Activated T-helper 1 cell treated with anti-CD3 and anti-CD28 coated beads, Interleukin-12 subunit alpha, Interleukin-12 subunit beta, Interleukin-2, Interleukin-4 antibody, amounts not matched to agents 30 ng/mL and 10 ng/mL and 1 ng/mL, durations not matched to agents 14 hours and 24 hours and 36 hours (primary cell): Measurements from ENCODE around the gene RAB40C. TPM values are rescaled to one million over a fixed set of nuclear protein-coding genes. Genes with fewer than 3 reads are reported as not detected.

ENCODE experiments used
- DNase-seq: peaks from one replicate; pipeline ENCODE4 v3.0.0; 2021; ENCODE audit warnings: low spot score
- H3K27ac Mint-ChIP-seq: one replicate; pipeline ENCODE4 v1.8.0; 2021; ENCODE audit warnings: mild to moderate bottlenecking, mixed read lengths
- H3K27me3 Mint-ChIP-seq: one replicate; pipeline ENCODE4 v1.8.0; 2022; ENCODE audit warnings: mild to moderate bottlenecking, moderate library complexity, mixed read lengths; ENCODE audit not compliant: insufficient read depth
- H3K36me3 Mint-ChIP-seq: one replicate; pipeline ENCODE4 v1.8.0; 2021; ENCODE audit warnings: low read depth, mixed read lengths
- H3K4me1 Mint-ChIP-seq: one replicate; pipeline ENCODE4 v1.8.0; 2021; ENCODE audit warnings: low read depth, mixed read lengths
- H3K4me3 Mint-ChIP-seq: one replicate; pipeline ENCODE4 v1.8.0; 2021; ENCODE audit warnings: mild to moderate bottlenecking, moderate library complexity, mixed read lengths
- H3K9me3 Mint-ChIP-seq: one replicate; pipeline ENCODE4 v1.8.0; 2021; ENCODE audit warnings: mixed read lengths
- intact Hi-C: fragments of 100-400 bp; cut with micrococcal nuclease; formaldehyde crosslinking; loops from one replicate; pipeline ENCODE4 v1.15.1; 2024
- total RNA-seq: library from RNA; stranded (reverse); gene quantifications from 2 replicates; pipeline ENCODE4 v1.2.3, GENCODE V29; 2022

The RAB40C gene
- total RNA-seq, 1 donor from 2014 or later: 15.2 TPM

DNA sequence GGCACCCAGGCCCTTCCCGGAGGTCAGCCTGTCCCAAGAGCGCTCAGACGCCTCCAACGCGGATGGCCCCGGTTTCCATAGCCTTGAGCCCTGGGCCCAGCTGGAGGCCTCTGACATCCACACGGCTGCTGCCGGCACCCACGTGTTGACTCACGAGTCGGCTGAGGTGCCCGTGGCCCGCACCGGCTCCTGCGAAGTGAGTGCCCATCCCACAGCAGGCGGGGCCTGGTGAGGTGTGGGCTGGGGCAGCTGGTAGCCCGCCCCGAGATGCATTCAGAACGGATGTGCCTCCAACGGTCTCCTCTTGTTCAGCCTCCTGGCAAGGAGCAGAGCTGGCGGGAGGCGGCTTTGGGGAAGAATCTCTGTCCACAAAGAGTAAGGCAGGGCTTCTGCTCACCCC is 62.0 kb downstream of the RAB40C start:
- Mint-ChIP-seq H3K9me3 (no peaks in the 10 kb centered on the region), H3K27me3 (no peaks in the 10 kb centered on the region), H3K4me3 (peak overlapping the region; percentile 33), H3K4me1 (no peaks in the 10 kb centered on the region), H3K27ac (no peak overlapping the region), H3K36me3 (no peaks in the 10 kb centered on the region)
- DNase-seq: no peak
- intact Hi-C loops: no loop called here

DNA sequence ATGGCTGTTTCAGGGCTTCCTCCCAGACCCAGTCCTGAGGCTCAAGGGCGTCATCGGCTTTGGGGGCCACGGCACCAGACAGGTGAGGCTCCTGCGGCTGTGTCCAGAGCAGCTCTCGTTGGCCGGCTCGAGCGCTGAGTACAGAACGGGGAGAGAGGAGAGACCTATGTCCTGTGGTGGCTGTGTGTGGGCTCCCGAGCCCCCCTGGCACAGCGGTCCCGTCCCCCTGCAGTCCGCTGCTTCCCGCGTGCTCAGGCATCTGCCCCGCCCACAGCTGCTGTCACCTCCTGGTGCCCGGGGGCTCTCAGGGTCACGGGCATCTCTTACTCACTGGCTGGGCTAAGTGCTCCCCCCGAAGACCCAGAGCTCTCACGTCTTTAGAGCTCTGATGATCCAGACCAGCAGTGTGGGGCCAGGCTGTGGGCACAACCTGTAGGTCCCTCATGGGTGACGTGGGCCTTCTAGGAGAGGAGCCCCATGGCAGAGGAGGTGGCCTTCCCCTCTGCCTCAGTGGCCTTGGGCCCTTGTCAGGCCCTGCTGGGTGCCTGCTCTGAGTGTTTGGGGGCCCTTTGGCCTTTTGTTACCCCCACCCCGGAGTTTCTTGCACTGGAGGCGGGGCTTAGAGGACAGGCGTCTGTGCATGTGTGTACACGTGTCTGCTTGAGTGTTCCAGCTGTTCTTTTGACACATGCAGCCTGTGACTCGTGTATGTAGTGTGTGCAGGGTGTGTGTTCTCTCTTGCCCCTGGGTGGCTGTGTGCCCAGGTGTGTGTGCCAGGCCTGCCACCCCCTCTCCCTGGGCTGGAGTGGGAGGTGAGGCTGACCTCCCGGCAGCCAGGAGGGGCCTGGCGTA is 62.8 kb downstream of the RAB40C start:
- Mint-ChIP-seq H3K27me3 (no peaks in the 10 kb centered on the region), H3K4me3 (no peak overlapping the region), H3K36me3 (no peaks in the 10 kb centered on the region), H3K9me3 (no peaks in the 10 kb centered on the region), H3K27ac (no peak overlapping the region), H3K4me1 (no peaks in the 10 kb centered on the region)
- no peak for DNase-seq
- intact Hi-C loops: no loop called here

DNA sequence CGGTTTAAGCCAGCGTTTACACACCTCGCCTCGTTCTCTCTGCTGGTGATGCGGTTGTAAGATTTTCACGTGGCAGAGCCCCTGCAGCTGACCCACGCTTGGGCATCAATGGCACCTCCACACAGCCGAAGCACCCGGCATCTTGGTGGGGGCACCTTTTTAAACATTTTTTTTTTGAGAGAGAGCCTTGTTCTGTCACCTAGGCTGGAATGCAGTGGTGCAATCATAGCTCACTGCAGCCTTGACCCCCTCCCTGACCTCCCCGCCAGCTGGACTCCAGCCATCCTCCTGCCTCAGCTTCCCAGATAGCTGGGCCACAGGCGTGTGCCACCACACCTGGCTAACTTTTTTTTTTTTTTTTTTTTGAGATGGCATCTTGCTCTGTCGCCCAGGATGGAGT is 64.2 kb downstream of the RAB40C start:
- Mint-ChIP-seq H3K4me3 (no peak overlapping the region), H3K9me3 (no peaks in the 10 kb centered on the region), H3K4me1 (no peaks in the 10 kb centered on the region), H3K27ac (no peak overlapping the region), H3K27me3 (no peaks in the 10 kb centered on the region), H3K36me3 (no peaks in the 10 kb centered on the region)
- intact Hi-C loops: no loop called here
- no peak for DNase-seq

DNA sequence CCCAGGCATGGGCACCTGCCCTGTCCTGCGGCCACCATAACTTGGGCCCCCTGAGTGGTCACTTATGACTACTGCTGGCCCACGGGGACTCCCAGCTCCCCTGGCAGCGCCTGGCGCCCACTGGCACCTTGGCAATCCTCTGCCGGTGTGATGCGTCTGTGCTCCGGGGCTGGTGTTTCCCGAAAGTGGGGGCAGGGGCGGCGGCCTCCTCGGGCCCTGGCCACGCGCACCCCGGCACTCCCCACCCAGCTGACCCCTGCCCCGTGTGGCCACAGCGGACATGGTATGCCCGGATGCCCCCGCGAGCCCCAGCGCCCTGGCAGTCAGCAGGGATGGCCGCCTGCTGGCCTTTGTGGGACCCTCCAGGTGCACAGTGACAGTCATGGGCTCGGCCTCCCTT is 67.6 kb downstream of the RAB40C start:
- Mint-ChIP-seq H3K27me3 (no peaks in the 10 kb centered on the region), H3K36me3 (no peaks in the 10 kb centered on the region), H3K4me3 (no peak overlapping the region), H3K27ac (no peak overlapping the region), H3K4me1 (no peaks in the 10 kb centered on the region), H3K9me3 (no peaks in the 10 kb centered on the region)
- no peak for DNase-seq
- intact Hi-C loops: no loop called here

DNA sequence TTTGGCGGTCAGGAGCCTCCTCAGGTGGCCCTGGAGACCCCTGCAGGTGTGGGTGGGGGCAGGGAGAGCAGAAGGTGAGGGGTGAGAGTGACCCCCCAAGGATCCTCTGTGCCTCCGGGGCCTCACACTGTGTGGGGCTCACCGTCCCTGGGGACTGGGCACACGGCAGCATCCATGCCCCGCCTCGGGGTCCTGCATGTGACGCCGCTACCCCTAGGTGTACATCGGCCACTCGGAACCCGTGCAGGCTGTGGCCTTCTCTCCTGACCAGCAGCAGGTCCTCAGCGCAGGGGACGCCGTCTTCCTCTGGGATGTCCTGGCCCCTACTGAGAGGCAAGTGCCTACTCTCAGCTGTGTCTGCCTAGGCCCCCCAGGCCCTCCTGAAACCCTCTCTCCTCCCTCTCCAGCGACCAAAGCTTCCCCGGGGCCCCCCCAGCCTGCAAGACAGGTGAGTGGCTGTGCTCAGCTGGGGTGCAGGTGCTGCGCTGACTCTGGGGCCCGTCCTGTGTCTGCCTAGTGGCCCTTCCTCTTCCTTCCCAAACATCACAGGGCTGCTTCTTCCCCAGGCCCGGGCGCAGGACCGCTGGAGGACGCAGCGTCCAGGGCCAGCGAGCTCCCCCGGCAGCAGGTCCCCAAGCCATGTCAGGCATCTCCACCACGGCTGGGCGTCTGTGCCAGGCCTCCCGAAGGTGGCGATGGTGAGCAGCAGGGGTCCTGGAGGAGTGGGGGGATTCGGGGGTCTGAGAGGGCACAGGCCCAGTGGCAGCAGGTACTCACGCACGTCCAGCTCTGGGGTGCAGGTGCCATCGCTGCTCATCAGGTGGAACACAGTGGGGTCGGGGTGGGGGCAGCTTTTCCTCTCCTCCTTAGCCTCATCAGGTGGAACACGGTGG is 69.1 kb downstream of the RAB40C start:
- H3K27me3 Mint-ChIP-seq: no peaks in the 10 kb centered on the region
- no peak overlapping the region for H3K4me3 Mint-ChIP-seq
- no peaks in the 10 kb centered on the region for H3K4me1 Mint-ChIP-seq
- no peaks in the 10 kb centered on the region for H3K36me3 Mint-ChIP-seq
- no peak overlapping the region for H3K27ac Mint-ChIP-seq
- no peaks in the 10 kb centered on the region for H3K9me3 Mint-ChIP-seq
- intact Hi-C loops: no loop called here
- no peak for DNase-seq

DNA sequence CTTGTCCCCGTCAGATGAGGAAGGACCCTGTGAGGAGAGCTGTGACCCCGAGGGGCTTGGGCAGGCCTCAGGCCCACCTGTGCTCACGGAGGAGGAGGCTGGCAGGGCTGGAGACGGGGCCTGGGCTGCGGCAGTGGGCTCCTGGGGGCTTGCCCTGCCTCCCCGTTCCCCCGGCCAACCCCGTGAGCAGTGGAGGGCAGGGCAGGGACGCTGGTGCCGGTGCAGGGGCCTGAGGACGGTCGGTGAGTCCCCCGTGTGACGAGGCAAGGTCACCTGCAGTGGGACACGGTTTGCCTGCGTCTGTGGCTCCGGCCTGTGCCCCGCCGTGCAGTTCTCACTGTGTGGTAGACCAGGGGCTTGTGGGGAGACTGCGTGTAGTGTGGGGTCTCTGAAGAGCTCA is 69.8 kb downstream of the RAB40C start:
- Mint-ChIP-seq H3K4me1 (no peaks in the 10 kb centered on the region), H3K36me3 (no peaks in the 10 kb centered on the region), H3K4me3 (no peak overlapping the region), H3K9me3 (no peaks in the 10 kb centered on the region), H3K27ac (no peak overlapping the region), H3K27me3 (no peaks in the 10 kb centered on the region)
- intact Hi-C loops: loop anchor here (1.0 to 2.0 kb wide), 5 partner anchors 10 to 71 kb away; partner anchors contain the start of genes MCRIP2 and WDR90
- no peak for DNase-seq

DNA sequence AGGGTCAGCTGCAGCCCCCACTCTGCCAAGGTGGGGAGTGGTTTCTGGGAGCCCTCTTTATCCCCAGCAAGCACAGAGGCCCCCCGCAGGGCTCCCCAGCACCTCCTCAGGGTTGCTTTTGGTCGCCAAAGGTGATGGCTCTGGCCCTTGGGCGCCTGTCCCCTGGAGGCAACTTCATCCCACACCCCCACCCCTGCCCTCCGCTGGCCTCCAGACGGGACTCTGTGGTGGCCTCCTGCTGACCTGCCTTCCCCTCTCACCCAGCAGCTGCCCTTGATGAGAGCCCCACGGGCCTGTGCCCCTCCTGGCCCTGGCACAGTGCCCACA is 70.2 kb downstream of the RAB40C start:
- Mint-ChIP-seq H3K4me3 (no peak overlapping the region), H3K9me3 (no peaks in the 10 kb centered on the region), H3K27me3 (no peaks in the 10 kb centered on the region), H3K4me1 (no peaks in the 10 kb centered on the region), H3K36me3 (no peaks in the 10 kb centered on the region), H3K27ac (no peak overlapping the region)
- intact Hi-C loops: loop anchor here (1.0 to 2.0 kb wide), 5 partner anchors 11 to 71 kb away; partner anchors contain the start of genes MCRIP2 and WDR90
- no peak for DNase-seq

DNA sequence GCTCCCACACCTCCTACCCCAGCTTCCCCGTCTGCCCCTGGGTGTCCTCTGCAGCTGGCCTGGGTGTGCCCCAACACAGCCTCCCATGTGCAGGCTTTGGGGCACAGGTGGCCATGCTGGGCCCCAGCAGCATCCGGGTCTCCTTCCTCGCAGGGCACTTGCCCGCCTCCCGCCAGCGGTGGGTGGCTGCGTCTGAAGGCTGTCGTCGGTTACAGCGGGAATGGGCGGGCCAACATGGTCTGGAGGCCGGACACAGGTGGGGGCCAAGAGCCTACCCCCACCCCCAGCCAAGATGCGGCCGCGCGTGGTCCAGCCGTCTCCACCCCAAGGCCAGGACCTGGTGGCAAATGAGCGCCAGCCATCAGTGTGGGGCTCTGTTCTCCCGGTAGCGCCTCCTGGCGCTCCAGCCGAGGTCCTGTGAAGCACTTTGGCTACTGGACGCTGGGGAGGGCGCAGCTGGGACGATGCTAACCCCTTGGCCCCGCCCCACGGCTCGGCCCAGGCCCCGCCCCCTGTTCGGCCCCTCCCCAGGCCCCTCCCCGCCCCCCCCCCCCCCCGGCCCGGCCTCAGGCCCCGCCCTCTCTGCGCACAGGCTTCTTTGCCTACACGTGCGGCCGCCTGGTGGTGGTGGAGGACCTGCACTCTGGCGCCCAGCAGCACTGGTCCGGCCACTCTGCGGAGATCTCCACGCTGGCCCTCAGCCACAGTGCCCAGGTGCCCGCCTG is 70.8 kb downstream of the RAB40C start:
- Mint-ChIP-seq H3K4me3 (peak overlapping the region; percentile 5), H3K9me3 (no peaks in the 10 kb centered on the region), H3K4me1 (no peaks in the 10 kb centered on the region), H3K36me3 (no peaks in the 10 kb centered on the region), H3K27me3 (no peaks in the 10 kb centered on the region), H3K27ac (no peak overlapping the region)
- DNase-seq: peak; percentile 53
- intact Hi-C loops: loop anchor here (1.0 to 2.0 kb wide), 5 partner anchors 11 to 72 kb away; partner anchors contain the start of genes MCRIP2 and WDR90

DNA sequence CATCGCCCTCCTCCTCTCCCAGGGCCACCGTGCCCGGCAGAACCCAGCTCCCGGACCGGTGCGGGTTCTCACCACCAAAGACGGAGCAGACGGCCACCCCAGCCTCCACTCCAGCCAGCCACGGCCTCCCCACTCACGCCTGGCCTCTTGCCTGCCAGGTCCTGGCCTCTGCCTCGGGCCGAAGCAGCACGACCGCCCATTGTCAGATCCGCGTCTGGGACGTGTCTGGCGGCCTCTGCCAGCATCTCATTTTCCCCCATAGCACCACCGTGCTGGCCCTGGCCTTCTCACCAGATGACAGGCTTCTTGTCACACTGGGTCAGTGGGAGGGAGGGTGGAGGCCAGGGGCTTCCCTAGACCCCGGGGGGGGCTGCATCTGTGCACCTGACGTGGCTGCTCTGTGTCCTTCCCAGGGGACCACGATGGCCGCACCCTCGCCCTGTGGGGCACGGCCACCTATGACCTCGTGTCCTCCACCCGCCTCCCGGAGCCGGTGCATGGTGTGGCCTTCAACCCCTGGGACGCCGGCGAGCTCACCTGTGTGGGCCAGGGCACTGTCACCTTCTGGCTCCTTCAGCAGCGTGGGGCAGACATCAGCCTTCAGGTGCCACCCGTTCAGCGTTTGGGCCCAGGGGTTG is 71.4 kb downstream of the RAB40C start:
- no peaks in the 10 kb centered on the region for H3K27me3 Mint-ChIP-seq
- H3K36me3 Mint-ChIP-seq: no peaks in the 10 kb centered on the region
- no peaks in the 10 kb centered on the region for H3K9me3 Mint-ChIP-seq
- DNase-seq: no peak
- H3K27ac Mint-ChIP-seq: no peak overlapping the region
- intact Hi-C loops: loop anchor here (2.0 kb wide), 1 partner anchor 73 kb away; no protein-coding TSS in a partner anchor
- H3K4me3 Mint-ChIP-seq: peak overlapping the region; percentile 5
- H3K4me1 Mint-ChIP-seq: no peaks in the 10 kb centered on the region

DNA sequence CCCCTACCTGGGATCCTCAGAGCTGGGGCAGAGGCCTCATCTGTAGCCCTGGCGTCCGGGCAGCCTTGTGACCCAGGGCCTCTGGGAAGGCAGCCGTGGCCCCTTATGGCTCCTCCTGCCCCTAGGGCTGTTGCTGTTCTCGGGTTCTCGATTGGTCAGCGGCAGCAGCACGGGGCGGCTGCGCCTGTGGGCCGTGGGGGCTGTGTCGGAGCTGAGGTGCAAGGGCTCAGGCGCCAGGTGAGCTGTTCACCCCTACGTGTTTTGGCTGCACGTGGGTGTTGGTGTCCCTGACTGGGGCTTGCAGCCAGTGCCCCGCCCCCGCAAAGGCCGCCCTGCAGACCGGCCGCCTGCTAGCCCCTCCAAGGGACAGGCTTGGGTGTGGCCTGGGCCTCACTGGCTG is 72.2 kb downstream of the RAB40C start:
- intact Hi-C loops: no loop called here
- DNase-seq: no peak
- Mint-ChIP-seq H3K27me3 (no peaks in the 10 kb centered on the region), H3K9me3 (no peaks in the 10 kb centered on the region), H3K4me3 (no peak overlapping the region), H3K36me3 (no peaks in the 10 kb centered on the region), H3K4me1 (no peaks in the 10 kb centered on the region), H3K27ac (no peak overlapping the region)

DNA sequence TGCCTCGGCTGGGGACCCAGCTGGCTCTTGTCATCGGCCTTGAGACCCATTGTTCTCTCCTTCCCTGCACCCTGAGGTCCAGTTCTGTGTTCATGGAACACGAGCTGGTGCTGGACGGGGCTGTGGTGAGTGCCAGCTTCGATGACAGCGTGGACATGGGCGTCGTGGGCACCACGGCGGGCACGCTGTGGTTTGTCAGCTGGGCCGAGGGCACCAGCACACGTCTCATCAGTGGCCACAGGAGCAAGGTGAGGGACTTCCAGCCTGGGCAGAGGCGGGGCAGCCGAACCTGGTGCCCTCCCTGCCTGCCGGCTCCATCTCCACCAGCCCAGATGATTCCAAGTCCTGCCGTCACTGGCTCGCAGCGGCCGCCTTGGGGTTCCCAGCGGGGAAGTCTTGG is 72.7 kb downstream of the RAB40C start:
- no peaks in the 10 kb centered on the region for H3K36me3 Mint-ChIP-seq
- DNase-seq: no peak
- peak overlapping the region; percentile 5 for H3K27ac Mint-ChIP-seq
- no peaks in the 10 kb centered on the region for H3K27me3 Mint-ChIP-seq
- no peak overlapping the region for H3K4me3 Mint-ChIP-seq
- H3K4me1 Mint-ChIP-seq: peaks cover 2% of the 10 kb centered on the region
- intact Hi-C loops: no loop called here
- no peaks in the 10 kb centered on the region for H3K9me3 Mint-ChIP-seq

DNA sequence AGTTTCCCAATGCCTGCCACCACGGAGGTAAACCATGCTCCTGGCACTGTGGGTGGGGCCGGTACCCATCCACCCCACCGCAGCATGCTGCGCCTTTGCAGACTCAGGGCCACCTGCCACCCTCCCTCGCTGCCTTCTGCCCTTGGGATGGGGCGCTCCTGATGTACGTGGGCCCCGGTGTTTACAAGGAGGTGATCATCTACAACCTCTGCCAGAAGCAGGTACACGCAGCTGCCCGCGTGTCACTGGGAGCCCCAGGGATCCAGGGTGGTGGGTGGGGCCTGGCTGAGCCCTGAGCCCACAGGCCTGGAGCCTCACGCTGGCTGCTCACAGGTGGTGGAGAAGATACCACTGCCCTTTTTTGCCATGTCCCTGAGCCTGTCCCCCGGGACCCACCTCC is 76.7 kb downstream of the RAB40C start:
- H3K27me3 Mint-ChIP-seq: no peaks in the 10 kb centered on the region
- no peaks in the 10 kb centered on the region for H3K9me3 Mint-ChIP-seq
- no peak overlapping the region for H3K4me3 Mint-ChIP-seq
- no peak for DNase-seq
- peaks cover 4% of the 10 kb centered on the region for H3K4me1 Mint-ChIP-seq
- no peak overlapping the region for H3K27ac Mint-ChIP-seq
- H3K36me3 Mint-ChIP-seq: peaks cover 5% of the 10 kb centered on the region
- intact Hi-C loops: no loop called here
